ENCODE results near the gene IKBKG.
"Not testable (repeated sequence)": the region's sequence is repeated elsewhere in the genome, so short reads cannot be mapped to it uniquely, and the experiment has no call there.

The IKBKG gene

GRCh38 chrX:154605566-154605965 lies 58.1 kb downstream of the IKBKG start:
- no peak for DNase-seq (ENCODE audit: low read depth)

DNA sequence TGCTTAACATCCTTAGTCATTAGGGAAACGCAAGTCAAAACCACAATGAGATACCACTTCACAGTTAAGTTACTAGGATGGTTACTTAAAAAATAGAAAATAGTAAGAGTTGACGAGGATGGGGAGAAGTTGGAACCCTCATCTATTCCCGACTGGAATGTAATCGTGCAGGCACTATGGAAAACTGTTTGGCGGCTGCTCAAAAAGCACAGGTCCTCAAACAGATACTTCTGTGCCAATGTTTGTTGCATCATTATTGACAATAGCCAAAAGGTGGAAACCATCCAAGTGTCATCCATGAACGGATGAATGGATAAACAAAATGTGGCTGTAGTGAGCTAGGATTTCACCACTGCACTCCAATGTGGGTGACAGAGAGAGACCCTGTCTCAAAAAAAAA lies 60.0 kb downstream of the IKBKG start:
- DNase-seq (ENCODE audit: low read depth) = no peak

GRCh38 chrX:154607976-154608375 lies 60.6 kb downstream of the IKBKG start:
- DNase-seq (ENCODE audit: low read depth) = not testable (repeated sequence)

- DNase-seq (ENCODE audit: low read depth) = not testable (repeated sequence)
These were observed 61.4 kb downstream of the IKBKG start for GRCh38 chrX:154608823-154609222.

DNA sequence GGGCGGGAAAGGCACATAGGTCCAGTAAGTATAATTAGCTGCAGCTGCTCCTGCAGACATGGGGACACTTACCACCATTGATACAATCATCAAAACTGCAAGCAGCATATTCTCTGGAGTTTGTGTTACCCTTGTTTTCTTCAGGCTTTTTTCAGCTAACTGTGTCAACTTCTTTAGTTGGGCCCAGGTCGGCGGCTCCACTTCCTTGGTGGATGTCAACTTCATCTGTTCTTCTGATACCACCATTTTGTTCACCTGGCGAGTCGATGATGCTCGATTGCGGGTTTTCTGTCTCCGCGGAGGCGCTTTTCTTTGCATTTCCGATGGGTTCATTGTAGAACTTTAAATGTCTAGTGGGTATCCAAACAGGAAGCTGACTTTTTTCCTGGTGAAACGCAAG lies 63.7 kb downstream of the IKBKG start:
- DNase-seq (ENCODE audit: low read depth) = not testable (repeated sequence)

DNA sequence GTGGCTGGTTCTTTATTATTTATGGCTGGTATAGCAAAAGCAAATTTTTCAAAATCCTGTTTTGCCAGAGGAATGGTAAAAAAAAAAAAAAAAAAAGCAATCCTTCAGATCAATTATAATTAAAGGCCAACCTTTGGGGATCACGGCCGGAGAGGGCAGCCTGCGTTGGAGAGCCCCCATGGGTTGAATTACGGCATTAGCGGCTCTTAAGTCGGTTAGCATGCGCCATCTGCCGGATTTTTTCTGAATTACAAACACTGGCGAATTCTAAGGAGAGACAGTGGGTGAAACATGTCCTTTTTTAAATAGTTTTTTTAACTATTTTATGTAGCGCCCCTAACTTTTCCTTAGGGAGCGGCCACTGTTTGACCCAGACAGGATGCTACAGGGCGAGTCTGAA lies 66.2 kb downstream of the IKBKG start:
- DNase-seq (ENCODE audit: low read depth) = not testable (repeated sequence)
